ENCODE data around the gene PLAU. TPM values are rescaled to one million over a fixed set of nuclear protein-coding genes. Genes with fewer than 3 reads are reported as not detected.
"Not testable (repeated sequence)": the region's sequence is repeated elsewhere in the genome, so short reads cannot be mapped to it uniquely, and the experiment has no call there.

Gene PLAU
- polyA plus RNA-seq, 5 donors, result 1.3 to 3.2 (median 1.8) TPM

DNA sequence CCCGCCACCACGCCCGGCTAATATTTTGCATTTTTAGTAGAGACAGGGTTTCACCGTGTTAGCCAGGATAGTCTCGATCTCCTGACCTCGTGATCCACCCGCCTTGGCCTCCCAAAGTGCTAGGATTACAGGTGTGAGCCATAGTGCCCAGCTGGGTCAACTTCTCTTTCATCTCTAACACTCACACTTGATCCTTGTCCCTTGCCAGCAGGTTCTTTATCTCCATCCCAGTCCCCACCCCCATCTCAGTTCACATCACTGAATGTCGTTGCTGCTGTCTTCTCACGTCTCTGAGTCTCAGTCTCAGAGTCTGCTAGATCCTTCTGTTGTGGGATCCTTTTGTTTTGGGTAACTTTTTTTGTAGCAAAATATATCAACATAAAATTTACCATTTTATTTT, 15.6 kb upstream of the PLAU start:
- not testable (repeated sequence) for DNase-seq

DNA sequence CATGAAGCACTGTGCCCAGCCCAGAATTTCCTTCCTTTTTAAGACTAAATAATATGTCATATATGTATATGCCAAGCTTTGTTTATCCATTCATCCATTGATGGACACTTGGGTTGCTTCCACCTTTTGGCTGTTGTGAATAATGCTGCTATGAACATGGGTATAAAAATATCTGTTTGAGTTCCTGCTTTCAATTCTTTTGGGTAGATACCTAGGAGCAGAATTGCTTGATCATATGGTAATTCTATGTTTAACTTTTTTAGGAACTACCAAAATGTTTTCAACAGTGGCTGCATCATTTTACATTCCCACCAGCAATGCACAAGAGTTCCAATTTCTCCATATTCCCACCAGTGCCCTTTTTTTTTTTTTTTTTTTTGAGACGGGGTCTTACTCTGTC, 13.2 kb upstream of the PLAU start:
- DNase-seq, result no peak

DNA sequence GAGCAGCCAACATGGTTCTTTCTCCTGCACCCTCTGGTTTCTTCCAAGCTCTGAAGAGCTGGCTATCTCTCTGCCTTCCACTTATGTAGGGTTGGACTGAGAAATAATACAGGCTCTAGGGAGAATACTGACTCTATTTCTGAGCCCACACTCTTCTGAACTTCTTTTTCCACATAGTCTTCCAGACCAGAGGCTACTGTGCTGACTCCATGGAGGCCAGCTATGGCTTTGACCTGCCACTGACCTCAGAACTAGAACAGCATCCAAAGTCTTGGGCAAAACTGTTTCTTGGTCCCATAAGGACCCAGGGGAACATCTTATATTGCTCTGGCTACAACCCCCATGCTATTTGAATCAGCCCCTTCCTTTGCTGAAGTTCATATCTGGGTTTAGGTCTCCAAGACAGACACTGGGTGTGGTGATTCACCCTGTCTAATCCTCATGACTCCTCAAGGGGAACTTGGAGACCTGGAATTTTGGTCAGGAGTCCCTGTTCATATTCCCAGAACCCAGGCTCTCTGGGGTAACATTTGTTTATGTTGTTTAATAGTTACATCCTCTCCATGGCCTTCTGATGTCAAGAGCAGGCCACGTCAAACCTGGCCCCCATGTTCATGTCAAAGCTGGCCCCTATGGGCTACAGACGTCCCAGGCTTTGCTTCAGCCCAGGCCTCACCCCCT, 12.1 kb upstream of the PLAU start:
- no peak for DNase-seq

DNA sequence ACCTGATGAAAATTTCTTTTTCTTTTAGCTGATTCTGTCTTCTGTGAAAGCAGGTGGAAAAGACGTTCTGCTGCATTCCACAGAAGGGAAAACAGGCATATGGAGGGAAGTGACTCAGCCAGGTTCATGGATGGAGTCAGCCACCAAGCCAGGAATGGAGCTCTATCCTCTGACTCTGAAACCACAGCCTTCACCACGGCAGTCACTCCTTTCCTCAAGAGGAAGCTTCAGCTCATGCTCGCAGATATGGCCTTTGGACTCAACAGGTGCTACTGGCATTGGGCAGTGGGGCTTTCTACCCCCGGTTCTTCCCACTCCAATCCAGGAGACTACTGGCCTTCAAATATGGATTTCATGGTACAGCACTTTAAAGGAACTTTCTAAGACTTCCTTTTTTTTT, 11.5 kb upstream of the PLAU start:
- no peak for DNase-seq

DNA sequence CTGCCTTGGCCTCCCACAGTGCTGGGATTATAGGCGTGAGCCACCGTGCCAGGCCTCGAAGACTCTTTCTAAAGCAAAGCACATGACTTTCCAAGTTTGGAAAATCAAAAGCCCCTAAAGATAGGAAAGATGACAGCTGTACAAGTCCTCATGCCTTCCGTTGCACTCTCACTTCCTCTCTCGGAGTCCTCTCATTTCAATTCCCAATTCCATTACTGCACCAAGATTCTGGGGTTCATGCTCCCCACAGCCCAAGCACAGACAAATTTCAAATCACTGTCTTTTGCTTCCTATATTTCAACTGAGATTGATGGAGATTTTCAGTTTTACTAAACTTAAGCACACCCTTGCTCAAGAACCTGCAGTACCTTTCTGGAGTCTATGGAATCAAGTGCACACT, 10.9 kb upstream of the PLAU start:
- DNase-seq, result no peak

DNA sequence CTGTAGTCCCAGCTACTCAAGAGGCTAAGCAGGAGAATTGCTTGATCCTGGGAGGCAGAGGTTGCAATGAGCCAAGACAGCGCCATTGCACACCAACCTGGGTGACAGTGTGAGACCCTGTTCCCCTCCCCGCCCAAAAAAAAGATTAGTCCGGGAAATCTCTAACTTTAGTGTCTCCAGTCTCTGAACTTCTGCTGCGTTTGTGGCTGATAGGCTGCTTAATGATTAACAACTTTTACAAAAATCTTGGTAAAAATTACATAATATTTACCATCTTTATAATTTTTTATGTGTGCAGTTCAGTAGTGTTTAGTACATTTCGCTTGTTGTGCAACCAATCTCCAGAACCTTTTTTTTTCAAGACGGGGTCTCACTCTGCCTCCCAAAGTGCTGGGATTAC, 9.7 kb upstream of the PLAU start:
- no peak for DNase-seq

DNA sequence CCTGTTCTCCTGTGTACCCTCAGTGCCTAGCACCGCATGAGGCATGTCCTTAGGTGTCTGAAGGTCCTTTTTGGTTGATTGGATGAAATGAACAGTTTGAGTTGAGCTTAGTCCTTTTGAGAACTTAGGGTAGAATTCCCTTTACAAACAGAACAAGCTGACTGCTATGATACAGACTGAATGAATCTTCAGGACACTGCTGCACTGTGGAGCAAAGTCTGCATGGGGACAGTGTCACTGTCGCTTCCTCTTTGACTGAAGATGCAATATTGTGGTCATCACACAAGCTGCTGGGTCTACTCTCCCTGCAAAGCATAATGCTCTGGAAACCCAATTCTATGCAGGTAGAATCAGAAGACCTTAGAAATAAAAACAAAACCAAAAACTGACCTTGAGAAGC, 8.6 kb upstream of the PLAU start:
- no peak for DNase-seq

DNA sequence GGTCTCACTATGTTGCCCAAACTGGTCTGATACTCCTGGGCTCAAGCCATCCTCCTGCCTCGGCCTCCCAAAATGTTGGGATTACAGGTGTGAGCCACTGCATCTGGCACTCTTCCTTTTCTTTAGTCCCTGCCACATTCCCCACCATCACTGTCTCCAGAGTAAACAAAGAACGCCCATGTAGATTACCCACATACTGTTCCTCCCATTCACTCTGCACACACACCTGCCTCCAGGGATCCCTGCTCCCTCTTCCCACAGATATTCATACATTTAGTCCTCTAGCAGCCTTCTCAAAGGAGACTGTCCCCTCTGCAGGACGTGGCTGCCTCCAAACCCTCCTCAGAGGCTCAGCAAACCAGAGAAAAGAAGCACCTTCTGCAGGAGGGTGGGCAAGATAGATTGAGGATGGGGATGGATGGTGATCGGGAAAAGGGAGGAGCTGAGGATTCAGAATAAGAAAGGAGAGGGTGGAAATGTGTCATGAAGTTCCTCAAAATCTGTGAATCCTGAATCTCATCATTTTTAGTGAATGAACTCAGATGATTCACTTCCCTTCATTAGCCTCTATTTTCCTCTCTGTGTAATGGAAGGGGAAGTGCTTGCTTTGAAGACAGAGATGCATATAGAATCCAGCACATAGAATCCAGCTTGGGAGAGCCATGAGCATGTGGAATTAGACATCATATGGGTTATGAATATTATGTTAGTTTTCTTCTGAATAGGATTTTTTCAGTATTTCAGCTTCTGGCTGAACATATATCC, 5.5 kb upstream of the PLAU start:
- DNase-seq, result no peak

DNA sequence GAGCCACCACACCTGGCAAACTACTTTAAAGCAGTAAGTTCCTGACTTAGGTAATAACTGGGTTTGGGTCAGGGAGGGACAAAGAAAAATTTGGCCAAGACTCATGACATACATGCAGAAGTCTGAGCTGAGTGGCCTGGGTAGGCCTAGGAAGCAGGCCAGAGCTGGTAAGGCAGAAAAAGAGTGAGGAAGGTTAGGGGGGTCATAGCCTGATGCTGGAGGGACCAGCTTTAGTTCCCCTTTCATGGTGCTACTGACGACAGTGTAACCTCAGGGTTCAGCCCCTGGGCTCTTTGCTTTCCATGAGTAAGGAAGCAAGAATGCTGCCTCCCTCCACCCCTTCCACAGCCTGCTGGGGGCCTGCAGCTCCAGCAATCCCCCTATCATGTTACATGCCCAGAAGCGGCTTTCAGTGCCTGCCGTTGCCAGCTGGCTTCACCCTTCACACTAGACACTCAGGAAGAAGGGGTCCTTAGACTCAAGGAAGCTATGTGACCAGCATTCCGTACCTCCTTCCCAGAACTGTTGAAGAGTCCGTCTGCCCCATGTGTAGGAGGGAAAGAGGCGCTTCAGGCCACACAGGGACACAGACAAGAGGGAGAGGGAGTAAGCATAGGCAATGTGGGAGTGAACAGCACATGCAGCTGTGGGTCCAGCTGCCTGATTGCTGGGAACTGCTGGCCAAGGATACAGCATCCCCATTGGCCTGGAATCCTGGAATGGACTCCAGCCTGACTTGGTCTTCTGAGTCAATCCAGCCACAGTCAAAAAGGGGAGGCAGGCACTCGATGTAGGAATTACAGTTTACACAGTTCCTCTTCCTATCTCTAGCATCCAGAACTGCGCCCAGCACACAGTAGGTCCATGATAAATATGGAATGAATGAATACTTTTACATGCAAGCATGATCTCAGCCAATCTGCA, 4.1 kb upstream of the PLAU start:
- peak; percentile 66 to 75 for DNase-seq

DNA sequence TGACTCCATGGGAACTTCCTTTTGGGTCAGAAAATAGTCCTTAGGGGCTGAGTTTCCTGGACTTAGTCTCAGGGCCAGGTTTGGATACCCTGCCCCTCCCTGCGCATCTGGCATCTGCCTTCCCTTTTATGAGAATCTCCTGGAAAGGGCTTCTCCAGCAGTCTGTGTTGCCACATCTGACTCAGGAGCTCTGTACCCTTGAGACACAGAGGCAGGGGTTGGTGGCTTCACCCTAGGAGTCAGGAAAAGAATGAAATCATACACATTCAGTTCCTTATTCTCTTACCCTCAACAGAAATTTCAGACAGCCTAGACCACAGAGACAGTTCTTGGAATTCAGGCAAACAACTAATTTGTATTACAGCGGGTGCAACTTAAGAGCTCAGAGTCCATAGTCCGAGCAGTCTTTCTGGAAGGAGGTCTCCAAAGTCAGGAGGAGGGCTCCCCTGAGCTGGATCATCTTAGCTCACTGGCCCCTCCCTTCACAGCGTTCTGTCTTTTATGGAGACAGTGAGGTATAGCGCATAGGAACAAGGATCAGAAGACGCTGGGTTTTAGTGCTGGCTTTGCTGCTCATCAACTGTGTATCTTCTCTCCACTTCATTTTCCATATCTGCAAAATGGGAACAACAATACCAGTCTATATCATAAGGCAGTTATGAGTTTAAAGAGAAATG, 3.0 kb upstream of the PLAU start:
- DNase-seq, result no peak

DNA sequence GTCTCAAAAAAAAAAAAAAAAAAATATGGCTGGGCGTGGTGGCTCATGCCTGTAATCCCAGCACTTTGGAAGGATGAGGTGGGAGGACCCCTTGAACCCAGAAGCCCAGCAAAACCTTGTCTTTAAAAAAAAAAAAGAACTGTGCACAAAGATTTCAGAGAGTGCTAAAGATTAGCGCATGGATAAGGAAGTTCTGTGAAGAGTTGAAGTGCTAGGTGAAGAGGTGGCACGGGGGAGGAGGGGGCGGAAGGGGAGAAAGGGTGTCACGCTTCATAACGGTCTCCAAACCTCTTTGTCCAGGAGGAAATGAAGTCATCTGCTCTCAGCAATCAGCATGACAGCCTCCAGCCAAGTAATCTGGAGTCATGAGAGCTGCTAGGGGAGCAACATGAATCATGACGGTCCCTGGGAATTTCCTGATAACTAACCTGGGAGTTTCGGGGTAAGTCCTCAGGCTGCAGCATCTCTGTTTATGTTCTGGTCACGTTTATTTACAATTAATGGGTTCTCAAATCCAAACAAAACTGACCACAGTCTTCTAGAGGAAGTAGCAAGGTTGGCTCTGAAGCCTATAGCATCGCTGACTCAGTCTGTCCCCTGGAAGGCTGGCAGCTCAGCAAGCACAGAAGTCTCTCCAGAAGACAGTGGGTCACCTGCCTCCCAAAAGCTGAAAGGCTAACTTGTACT, 1.9 kb upstream of the PLAU start:
- DNase-seq, result no peak

DNA sequence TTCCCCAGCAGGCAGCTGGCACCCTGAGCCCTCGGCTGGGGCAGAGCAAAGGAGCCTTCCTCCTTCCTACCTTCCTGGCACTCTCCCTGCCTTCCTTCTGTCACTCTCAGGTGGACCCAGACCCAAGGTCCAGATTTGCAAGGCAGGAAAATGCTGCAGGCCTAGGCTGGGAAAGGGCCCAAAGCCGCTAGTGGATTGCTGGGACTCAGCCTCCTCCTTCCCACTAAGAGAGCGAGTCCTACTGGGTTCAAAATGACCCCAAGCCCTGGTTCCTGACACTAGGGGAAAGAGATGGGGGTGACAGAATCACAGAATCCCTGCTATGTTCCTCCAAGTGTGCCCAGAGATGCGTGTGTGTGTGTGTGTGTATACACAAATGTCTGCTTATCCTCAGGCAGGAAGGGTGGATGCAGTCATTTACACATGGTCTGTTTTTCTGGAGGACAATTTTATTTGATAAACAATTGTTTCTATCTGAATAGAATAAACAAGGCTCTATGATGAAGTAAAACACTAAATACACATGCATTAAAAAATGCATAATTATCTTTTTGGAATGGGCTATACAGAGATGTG, 1.3 kb upstream of the PLAU start:
- DNase-seq, result no peak

DNA sequence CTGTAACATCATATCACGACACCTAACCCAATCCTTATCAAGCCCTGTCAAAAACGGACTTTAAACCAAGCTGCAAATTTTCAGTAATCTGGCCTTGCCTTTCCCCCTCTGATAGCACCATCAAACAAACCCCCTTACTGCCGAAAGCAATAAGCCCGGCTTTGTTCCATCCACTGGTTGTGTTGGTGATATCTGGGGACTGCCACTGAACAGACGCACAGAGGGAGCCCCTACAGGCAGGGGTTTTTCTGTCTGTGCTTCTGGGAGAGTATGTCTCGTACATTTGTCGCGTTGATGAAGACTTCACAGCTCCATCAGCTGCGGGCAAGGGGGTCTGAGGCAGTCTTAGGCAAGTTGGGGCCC, 550 bp upstream of the PLAU start:
- no peak for DNase-seq

DNA sequence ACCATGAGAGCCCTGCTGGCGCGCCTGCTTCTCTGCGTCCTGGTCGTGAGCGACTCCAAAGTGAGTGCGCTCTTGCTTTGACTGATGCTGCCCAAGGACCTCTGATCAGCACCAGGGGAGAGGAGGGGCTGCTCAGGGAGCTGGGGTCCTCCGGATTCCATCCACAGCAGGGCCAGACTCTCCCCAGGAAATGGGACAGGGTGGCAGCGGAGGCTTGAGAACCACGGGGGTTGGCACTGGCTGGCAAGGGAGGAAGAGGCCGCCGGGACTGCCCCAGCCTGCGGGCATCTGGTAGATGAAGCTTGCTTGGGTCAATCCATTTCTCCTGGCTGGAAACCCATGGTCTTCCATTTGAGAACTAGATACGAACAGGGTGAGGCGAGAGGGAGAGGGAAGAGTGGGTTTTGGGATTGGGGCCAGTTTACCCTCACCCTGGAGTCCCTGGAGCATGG, 647 bp downstream of the PLAU start:
- DNase-seq, result no peak

DNA sequence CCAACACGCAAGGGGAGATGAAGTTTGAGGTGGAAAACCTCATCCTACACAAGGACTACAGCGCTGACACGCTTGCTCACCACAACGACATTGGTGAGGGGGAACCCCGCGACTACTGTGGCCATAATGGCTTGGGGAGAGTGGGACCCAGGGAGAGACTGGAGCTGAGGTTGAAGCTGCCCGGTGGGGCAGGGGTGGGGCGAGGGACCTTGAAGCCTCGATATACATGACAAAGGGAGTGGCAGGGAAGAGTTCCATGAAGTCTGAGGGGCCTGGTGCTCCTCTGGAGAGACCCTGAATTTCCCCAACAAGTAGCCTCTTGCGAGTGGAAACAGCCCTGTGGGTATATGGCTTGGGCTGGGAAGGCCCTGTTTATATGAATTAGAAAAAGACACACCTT, 3.1 kb downstream of the PLAU start:
- no peak for DNase-seq

DNA sequence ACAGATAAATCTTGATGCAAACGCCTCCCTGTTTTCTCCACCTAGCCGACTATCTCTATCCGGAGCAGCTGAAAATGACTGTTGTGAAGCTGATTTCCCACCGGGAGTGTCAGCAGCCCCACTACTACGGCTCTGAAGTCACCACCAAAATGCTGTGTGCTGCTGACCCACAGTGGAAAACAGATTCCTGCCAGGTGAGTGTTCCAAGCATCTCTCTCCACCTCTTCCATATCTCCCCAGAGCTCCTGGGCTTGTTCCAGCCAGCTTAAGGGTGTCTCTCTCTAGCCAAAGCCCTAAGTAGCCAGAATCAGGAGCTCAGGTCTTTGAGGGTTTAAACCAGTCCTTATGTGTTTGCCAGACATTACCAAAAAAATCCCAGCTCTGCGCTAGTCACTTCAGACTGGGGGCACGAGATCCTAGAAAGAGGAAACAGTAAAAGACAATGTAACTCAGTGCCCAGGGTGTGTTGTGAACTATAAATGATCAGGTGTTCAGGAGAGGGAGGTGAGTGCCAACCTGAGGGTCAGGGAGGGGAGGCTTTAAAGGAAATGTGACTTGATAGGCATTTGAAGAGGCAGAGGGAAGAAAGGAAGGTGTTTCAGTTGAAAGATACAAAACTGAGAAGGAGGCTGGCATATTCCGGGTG, 4.4 kb downstream of the PLAU start:
- no peak for DNase-seq

DNA sequence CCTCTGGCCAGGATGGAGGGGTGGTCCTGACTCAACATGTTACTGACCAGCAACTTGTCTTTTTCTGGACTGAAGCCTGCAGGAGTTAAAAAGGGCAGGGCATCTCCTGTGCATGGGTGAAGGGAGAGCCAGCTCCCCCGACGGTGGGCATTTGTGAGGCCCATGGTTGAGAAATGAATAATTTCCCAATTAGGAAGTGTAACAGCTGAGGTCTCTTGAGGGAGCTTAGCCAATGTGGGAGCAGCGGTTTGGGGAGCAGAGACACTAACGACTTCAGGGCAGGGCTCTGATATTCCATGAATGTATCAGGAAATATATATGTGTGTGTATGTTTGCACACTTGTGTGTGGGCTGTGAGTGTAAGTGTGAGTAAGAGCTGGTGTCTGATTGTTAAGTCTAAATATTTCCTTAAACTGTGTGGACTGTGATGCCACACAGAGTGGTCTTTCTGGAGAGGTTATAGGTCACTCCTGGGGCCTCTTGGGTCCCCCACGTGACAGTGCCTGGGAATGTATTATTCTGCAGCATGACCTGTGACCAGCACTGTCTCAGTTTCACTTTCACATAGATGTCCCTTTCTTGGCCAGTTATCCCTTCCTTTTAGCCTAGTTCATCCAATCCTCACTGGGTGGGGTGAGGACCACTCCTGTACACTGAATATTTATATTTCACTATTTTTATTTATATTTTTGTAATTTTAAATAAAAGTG, 6.0 kb downstream of the PLAU start:
- no peak for DNase-seq

DNA sequence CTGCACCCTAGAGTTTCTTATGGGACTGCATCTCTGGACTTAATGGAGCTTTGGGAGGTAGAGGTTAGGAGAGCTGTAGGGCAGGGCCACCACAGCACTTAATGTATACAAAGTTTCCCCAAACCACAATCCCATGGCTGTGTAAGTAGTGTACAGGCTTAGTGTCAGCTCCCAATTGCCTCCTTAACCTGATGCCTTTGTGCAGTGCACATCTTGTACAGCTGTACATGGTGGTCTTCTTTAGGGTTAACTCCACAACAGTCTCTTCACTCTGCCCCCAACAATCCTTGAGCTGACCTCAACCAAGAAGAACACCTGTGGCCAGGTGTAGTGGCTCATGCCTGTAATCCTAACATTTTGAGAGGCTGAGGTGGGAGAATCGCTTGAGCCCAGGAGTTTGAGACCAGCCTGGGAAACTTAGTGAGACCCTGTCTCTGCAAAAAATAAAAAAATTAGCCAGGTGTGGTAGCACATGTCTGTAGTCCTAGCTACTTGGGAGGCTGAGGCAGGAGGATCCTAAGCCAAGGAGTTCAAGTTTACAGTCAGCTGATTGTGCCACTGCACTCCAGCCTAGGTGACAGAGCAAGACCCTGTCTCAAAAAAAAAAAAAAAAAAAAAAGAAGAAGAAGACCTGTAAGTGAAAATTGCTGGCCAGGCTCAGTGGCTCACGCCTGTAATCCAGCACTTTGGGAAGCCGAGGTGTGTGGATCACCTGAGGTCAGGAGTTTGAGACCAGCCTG, 6.8 kb downstream of the PLAU start:
- DNase-seq, result no peak

DNA sequence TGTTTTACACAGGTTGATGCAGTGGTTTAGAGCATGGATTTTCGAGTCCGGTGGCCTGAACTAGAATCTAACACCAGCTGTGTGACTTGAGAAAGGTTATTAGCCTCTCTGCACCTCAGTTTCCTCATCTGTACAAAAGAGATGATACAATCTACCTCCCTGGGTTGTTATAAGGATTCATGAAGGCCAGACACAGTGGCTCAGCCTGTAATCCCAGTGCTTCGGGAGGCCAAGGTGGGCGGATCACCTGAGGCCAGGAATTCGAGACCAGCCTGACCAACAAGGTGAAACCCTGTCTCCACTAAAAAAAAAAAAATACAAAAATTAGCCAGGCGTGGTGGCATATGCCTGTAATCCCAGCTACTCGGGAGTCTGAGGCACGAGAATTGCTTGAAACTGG, 8.5 kb downstream of the PLAU start:
- DNase-seq, result not testable (repeated sequence)

All from right lung (tissue), 5 donors.